K562 (cell line): ENCODE measurements around the gene MPG. TPM values are rescaled to one million over a fixed set of nuclear protein-coding genes. Genes with fewer than 3 reads are reported as not detected.

Source experiments
- ATAC-seq: fragments of 200-7000 bp; cut with Tn5 transposase; 3 replicates; pipeline ENCODE4 v1.9.1; 2020; ENCODE audit warnings: moderate library complexity
- BruUV-seq: library from RNA; stranded (reverse); fragments of 400-500 nt; replicated peaks from 2 replicates; lab custom pipeline; 2021; lab: Mats Ljungman, UMichigan
- CTCF ChIA-PET: fragments of 300-600 bp; formaldehyde crosslinking; extraction: SDS; loops from one replicate; lab custom pipeline; 2021; ENCODE audit warnings: low intra/inter-chr PET ratio; lab: Yijun Ruan, JAX
- POLR2A ChIA-PET: fragments of 300-600, 350-650 bp; sonication (Branson Sonifier 250); formaldehyde crosslinking; extraction: SDS; loops from one replicate; lab custom pipeline; 2021; ENCODE audit warnings: antibody characterized with exemption, inconsistent platforms; lab: Yijun Ruan, JAX
- DNase-seq, 4 experiments: peaks; one replicate each; pipeline versions ENCODE4 v3.0.0 to v3.0.0-alpha.2; 2011 to 2018; ENCODE audit warnings: low spot score in 3 of 4, mixed read lengths in 3 of 4; ENCODE audit errors: extremely low read depth in 1 of 4
- FAIRE-seq: peaks from 2 replicates; lab custom pipeline; 2011; peaks lifted over from hg19 to GRCh38; lab: Jason Lieb, UNC
- H2AFZ ChIP-seq: 2 replicates; pipeline ENCODE4 v1.6.0; 2011; ENCODE audit warnings: low read depth, low read length, control low read depth, inconsistent platforms
- H3K27ac ChIP-seq: fragments of 200-600 bp; 3 replicates; pipeline ENCODE4 v1.8.0; 2011; ENCODE audit warnings: low read depth, mild to moderate bottlenecking, control low read depth, inconsistent platforms, low read length, moderate library complexity, mixed read lengths; ENCODE audit errors: extremely low read depth
- H3K27me3 ChIP-seq, 2 experiments: fragments of 300-600 bp in 1 of 2; 2 replicates in 1 of 2; 3 replicates in 1 of 2; pipeline versions ENCODE4 v1.6.0 to v1.8.0; 2011; ENCODE audit warnings: inconsistent platforms in 2 of 2, low read length in 2 of 2, mild to moderate bottlenecking in 1 of 2, mixed read lengths in 1 of 2, moderate library complexity in 1 of 2; ENCODE audit not compliant: control insufficient read depth in 2 of 2, insufficient read depth in 2 of 2
- H3K36me3 ChIP-seq: fragments of 300-600 bp; 3 replicates; pipeline ENCODE4 v1.8.0; 2011; ENCODE audit warnings: mild to moderate bottlenecking, low read length, inconsistent platforms; ENCODE audit not compliant: control insufficient read depth, insufficient read depth
- H3K4me1 ChIP-seq, 2 experiments: fragments of 200-600 bp in 1 of 2; replicated peaks in 1 of 2; 2 replicates in 1 of 2; 3 replicates in 1 of 2; pipeline versions ENCODE4 v1.5.1 to v1.8.0; 2011; ENCODE audit warnings: inconsistent platforms in 2 of 2, low read length in 2 of 2, mild to moderate bottlenecking in 1 of 2, mixed read lengths in 1 of 2, moderate library complexity in 1 of 2; ENCODE audit not compliant: control insufficient read depth in 2 of 2, insufficient read depth in 2 of 2
- H3K4me2 ChIP-seq: 2 replicates; pipeline ENCODE4 v1.6.1; 2011; ENCODE audit warnings: low read length, control low read depth, inconsistent platforms, mixed read lengths; ENCODE audit not compliant: insufficient read depth
- H3K4me3 ChIP-seq: fragments of 200-600 bp; sonication (generic), shearing (Covaris generic); 2 replicates; pipeline ENCODE4 v1.5.1; 2016; ENCODE audit warnings: control low read depth, inconsistent platforms
- H3K79me2 ChIP-seq: fragments of 200-600 bp; 3 replicates; pipeline ENCODE4 v1.8.0; 2011; ENCODE audit warnings: low read length, inconsistent platforms; ENCODE audit not compliant: control insufficient read depth, insufficient read depth
- H3K9ac ChIP-seq, 2 experiments: 2 replicates each; pipeline versions ENCODE4 v1.6.0 to v1.6.1; 2011; ENCODE audit warnings: low read depth in 2 of 2, low read length in 2 of 2, control low read depth in 1 of 2, inconsistent platforms in 1 of 2, mild to moderate bottlenecking in 1 of 2, mixed read lengths in 1 of 2; ENCODE audit not compliant: insufficient read depth in 1 of 2
- H3K9me1 ChIP-seq: one replicate; pipeline ENCODE4 v1.6.0; 2011; ENCODE audit warnings: inconsistent platforms, mild to moderate bottlenecking, low read length, moderate library complexity; ENCODE audit not compliant: control insufficient read depth, insufficient read depth
- H3K9me3 ChIP-seq: replicated peaks from 2 replicates; pipeline ENCODE4 v1.5.1; 2011; ENCODE audit warnings: low read depth, low read length, inconsistent platforms; ENCODE audit not compliant: control insufficient read depth, insufficient read depth
- H4K20me1 ChIP-seq: replicated peaks from 2 replicates; pipeline ENCODE4 v1.6.1; 2011; ENCODE audit warnings: low read length, inconsistent platforms, mixed read lengths; ENCODE audit not compliant: control insufficient read depth, insufficient read depth
- DMBX1 ChIP-seq: fragments of 250-450 bp; sonication (Bioruptor Pico); IDR thresholded peaks from 2 replicates; pipeline ENCODE4 v1.8.0; 2022; ENCODE audit warnings: inconsistent platforms, mild to moderate bottlenecking, moderate library complexity, borderline replicate concordance
- ESRRA ChIP-seq: fragments of 450-650 bp; IDR thresholded peaks from 2 replicates; pipeline ENCODE4 v1.6.1; 2014; ENCODE audit warnings: low read depth, mild to moderate bottlenecking, moderate library complexity, borderline replicate concordance
- EZH2 ChIP-seq: IDR thresholded peaks from 2 replicates; pipeline ENCODE4 v1.6.1; 2012; ENCODE audit warnings: low read depth, mild to moderate bottlenecking, inconsistent platforms, low read length, borderline replicate concordance
- HCFC1 ChIP-seq: IDR thresholded peaks from 2 replicates; pipeline ENCODE4 v1.6.1; 2012; ENCODE audit warnings: low read depth, low read length, improper control_type of control experiment
- HDAC1 ChIP-seq, 2 experiments: fragments of 450-650 bp; IDR thresholded peaks; 2 replicates each; pipeline ENCODE4 v1.6.1; 2016 to 2017; ENCODE audit warnings: inconsistent platforms in 1 of 2, mild to moderate bottlenecking in 1 of 2, moderate library complexity in 1 of 2
- JUN ChIP-seq, 2 experiments: sonication (generic) in 1 of 2; formaldehyde crosslinking in 1 of 2; IDR thresholded peaks; 2 replicates each; pipeline versions ENCODE4 v1.6.1 to v1.8.0; 2012 to 2022; ENCODE audit warnings: borderline replicate concordance in 2 of 2, mild to moderate bottlenecking in 2 of 2, improper control_type of control experiment in 1 of 2, low read depth in 1 of 2, low read length in 1 of 2, missing genetic modification reagents in 1 of 2
- MBD2 ChIP-seq: sonication (generic); IDR thresholded peaks from 2 replicates; pipeline ENCODE4 v1.6.1; 2016; ENCODE audit warnings: low read depth, borderline replicate concordance
- MIER1 ChIP-seq: fragments of 450-650 bp; IDR thresholded peaks from 2 replicates; pipeline ENCODE4 v1.6.1; 2016; ENCODE audit warnings: antibody characterized with exemption, mild to moderate bottlenecking, low read depth
- MTA3 ChIP-seq: fragments of 450-650 bp; formaldehyde crosslinking; IDR thresholded peaks from 2 replicates; pipeline ENCODE4 v1.6.1; 2017; ENCODE audit warnings: mild to moderate bottlenecking, borderline replicate concordance
- MYC ChIP-seq, 2 experiments: fragments of 250-450 bp in 1 of 2; sonication (Bioruptor Pico) in 1 of 2; IDR thresholded peaks; 2 replicates each; pipeline versions ENCODE4 v1.5.1 to v1.6.1; 2012 to 2021; ENCODE audit warnings: low read depth in 2 of 2, borderline replicate concordance in 1 of 2, improper control_type of control experiment in 1 of 2, low read length in 1 of 2, mild to moderate bottlenecking in 1 of 2, moderate library complexity in 1 of 2
- PCBP1 ChIP-seq: fragments of 200-400 bp; formaldehyde crosslinking; IDR thresholded peaks from 2 replicates; pipeline ENCODE4 v1.6.1; 2018; ENCODE audit warnings: mild to moderate bottlenecking, low read depth, low read length; ENCODE audit not compliant: poor library complexity, severe bottlenecking
- ZNF639 ChIP-seq, 2 experiments: fragments of 200-800 bp in 1 of 2; sonication (Bioruptor generic) in 1 of 2; sonication (generic) in 1 of 2; formaldehyde crosslinking in 1 of 2; IDR thresholded peaks in 1 of 2; conservative IDR thresholded peaks in 1 of 2; 2 replicates each; pipeline versions ENCODE4 v1.5.0 to v1.6.1; 2016 to 2020; ENCODE audit warnings: missing compliant biosample characterization in 1 of 2, missing genetic modification characterization in 1 of 2, missing genetic modification reagents in 1 of 2
- ZNF655 ChIP-seq: fragments of 250-450 bp; sonication (Bioruptor Pico); IDR thresholded peaks from 2 replicates; pipeline ENCODE4 v1.5.0; 2021
- WGBS: fragments of 100-300 bp; shearing (Covaris generic); methylation state at CpG from one replicate; pipeline ENCODE4 v1.1.6; 2016; ENCODE audit warnings: low coverage, mixed read lengths; ENCODE audit not compliant: insufficient coverage; ENCODE audit errors: missing lambda C conversion rate; 5-methylcytosine and 5-hydroxymethylcytosine counted together
- in situ Hi-C: fragments of 300-500 bp; cut with MboI; formaldehyde crosslinking; loops from 4 replicates; pipeline ENCODE4 v1.15.0; 2018; ENCODE audit warnings: inconsistent platforms, mixed read lengths
- intact Hi-C: fragments of 100-400 bp; cut with micrococcal nuclease; formaldehyde crosslinking; loops from 2 replicates; pipeline ENCODE4 v1.14.2; 2022
- polyA plus RNA-seq, 8 experiments: library from polyadenylated mRNA; depleted of rRNA in 4 of 8; stranded (reverse) in 5 of 8; unstranded in 3 of 8; fragments of >200 nt; fragmentation: Nextera tagmentation in 2 of 8; fragmentation: Illumina TruSeq in 1 of 8; extraction: Ambion mirVana in 2 of 8; extraction: Trizol in 1 of 8; gene quantifications; 2 replicates each; pipeline versions ENCODE4 v1.2.1 to v1.2.3, GENCODE V29; 2011 to 2014; ENCODE audit warnings: inconsistent platforms in 1 of 8, missing spikeins in 1 of 8
- total RNA-seq, 7 experiments: library from RNA; depleted of rRNA in 6 of 7; stranded (reverse); fragments of >200 nt in 6 of 7; fragmentation: Illumina TruSeq in 2 of 7; extraction: Trizol in 2 of 7; gene quantifications; 2 replicates each; pipeline versions ENCODE4 v1.2.1 to v1.2.3, GENCODE V29; 2011 to 2021; ENCODE audit warnings: low replicate concordance in 1 of 7

Gene MPG
- total and polyA plus RNA-seq, 9 of the 15 experiments (the other 6 are each of a cell fraction or from before 2014, with no cell fraction given) = 0.42 to 226 (median 36.2) TPM

DNA sequence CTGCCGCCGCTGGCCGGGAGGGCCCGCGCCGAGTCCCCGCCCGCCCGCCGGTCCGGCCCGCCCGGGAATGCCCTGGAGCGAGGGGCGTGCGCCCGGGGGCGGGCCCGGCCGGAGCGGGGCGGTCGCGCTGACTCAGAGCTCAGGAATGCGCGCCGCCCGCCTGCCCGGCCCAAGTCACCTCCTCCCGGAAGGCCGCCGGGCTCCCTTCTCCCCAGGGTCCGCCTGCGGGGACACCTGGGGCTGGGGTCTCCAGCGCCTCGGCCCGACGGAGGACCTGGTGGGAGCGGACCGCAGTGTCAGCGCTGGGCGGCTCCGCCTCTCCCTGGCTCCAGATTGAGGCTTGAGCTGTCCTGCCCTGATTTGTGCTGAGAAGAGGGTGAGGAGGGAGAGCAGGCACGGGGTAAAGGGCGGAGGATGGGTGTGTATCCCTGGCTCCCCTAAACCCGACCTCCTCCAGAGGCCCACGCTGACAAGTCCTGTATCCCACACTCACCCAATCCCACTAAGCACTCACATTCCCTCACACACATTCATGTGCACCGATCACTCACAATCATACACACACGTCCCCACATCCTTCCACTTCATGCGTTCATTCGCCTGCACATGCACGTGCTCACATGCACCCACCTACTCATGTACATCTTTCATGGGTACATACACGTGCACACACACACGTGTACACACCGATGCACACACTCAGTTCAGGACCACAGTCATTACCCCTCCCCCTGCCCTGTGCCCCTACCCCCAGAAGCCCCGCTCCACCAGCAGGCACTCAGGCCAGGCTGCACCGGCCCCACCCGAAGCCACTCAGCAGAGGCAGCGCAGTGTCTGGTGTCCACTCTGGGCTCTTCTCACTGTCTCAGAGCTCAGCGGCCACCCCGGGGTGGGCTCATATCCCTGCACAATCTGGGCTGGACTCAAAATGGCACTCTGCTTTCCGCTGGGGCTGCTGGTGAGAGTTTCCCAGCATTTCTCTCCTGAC is 5.2 kb upstream of the MPG start, which contains the start of gene RHBDF1:
RHBDF1 (minus strand) TSS at position 71 of the 988 bp plus-strand sequence. CDS start 7,616 bp downstream, outside the sequence.
- Histone ChIP-seq H3K9ac (peak within 1 kb of the TSS; percentile 43 to 91), H3K9me1 (peaks cover 5% of the 10 kb centered on the region), H3K27ac (no peak within 1 kb of the TSS), H3K9me3 (no peaks in the 10 kb centered on the region; the same call in 1 of the 2 replicates), H3K4me1 (peaks cover 32 to 74% of the 10 kb centered on the region in 2 experiments), H4K20me1 (peaks cover 13% of the 10 kb centered on the region), H3K4me3 (peak within 1 kb of the TSS; percentile 52), H3K79me2 (peaks cover 10% of the 10 kb centered on the region; the same call in 2 of the 3 replicates), H2AFZ (peak within 1 kb of the TSS; percentile 47), H3K27me3 (no peaks in the 10 kb centered on the region), H3K4me2 (peak within 1 kb of the TSS; percentile 76), H3K36me3 (no peaks in the 10 kb centered on the region)
- WGBS = 36% methylated on average over 24 of the region's 62 CpGs
- peak; percentile 74 for FAIRE-seq
- in situ Hi-C loops (no loop called here), intact Hi-C loops (no loop called here)
- peak; percentile 75 for ATAC-seq
- ChIA-PET POLR2A (interaction anchor here (0.5 to 4.4 kb wide), 4 partner anchors 12 to 278 kb away, joined by 3 to 18 read pairs (median 6); partner anchors contain the start of genes POLR3K and SNRNP25), CTCF (interaction anchor here (0.6 kb wide), 1 partner anchor 228 kb away, joined by 3 read pairs; no protein-coding TSS in a partner anchor)
- peak; percentile 73 to 90 (median 87) for DNase-seq
- no TSS peak for BruUV-seq
- TF ChIP-seq EZH2 = no peak
- TF ChIP-seq MIER1 = no peak
- TF ChIP-seq HDAC1 (IDR thresholded peaks at IDR 0.05) = peak; percentile 68 to 74; a peak in 1 of 4 replicates
- TF ChIP-seq MYC (IDR thresholded peaks at IDR 0.05; ENCODE audit: low read depth, low read length) = 0 out of 2 replicates have a peak, but pooled peaks have one; percentile 1
- no peak for TF ChIP-seq MYC (CRISPR knock-in tag; IDR thresholded peaks at IDR 0.05; ENCODE audit: borderline replicate concordance, low read depth)
- TF ChIP-seq DMBX1 (CRISPR knock-in tag) = peak; percentile 68; the same call in 1 of the 2 replicates
- peak; percentile 91 for TF ChIP-seq PCBP1
- TF ChIP-seq MBD2 = no peak
- 0 out of 4 replicates have a peak, but pooled peaks of 1 of the 2 experiments have one; percentile 44 for TF ChIP-seq ZNF639 (CRISPR knock-in tag; conservative IDR thresholded peaks at IDR 0.05 in 1 of 2, IDR thresholded peaks at IDR 0.05 in 1 of 2)
- TF ChIP-seq JUN (IDR thresholded peaks at IDR 0.05; ENCODE audit: borderline replicate concordance, low read depth, low read length) = peak; percentile 89
- 0 out of 2 replicates have a peak, but pooled peaks have one; percentile 63 for TF ChIP-seq JUN (CRISPR knock-in tag; IDR thresholded peaks at IDR 0.05; ENCODE audit: borderline replicate concordance)
- TF ChIP-seq MTA3 = peak; percentile 75
- no peak for TF ChIP-seq ZNF655 (CRISPR knock-in tag)
- TF ChIP-seq ESRRA = peak; percentile 66
- no peak for TF ChIP-seq HCFC1
